ENCODE data around the gene NRM. TPM values are rescaled to one million over a fixed set of nuclear protein-coding genes. Genes with fewer than 3 reads are reported as not detected.

Gene NRM
- total RNA-seq, 8 experiments from 2014 or later: 6.8 to 28.3 (median 13.2) TPM

DNA sequence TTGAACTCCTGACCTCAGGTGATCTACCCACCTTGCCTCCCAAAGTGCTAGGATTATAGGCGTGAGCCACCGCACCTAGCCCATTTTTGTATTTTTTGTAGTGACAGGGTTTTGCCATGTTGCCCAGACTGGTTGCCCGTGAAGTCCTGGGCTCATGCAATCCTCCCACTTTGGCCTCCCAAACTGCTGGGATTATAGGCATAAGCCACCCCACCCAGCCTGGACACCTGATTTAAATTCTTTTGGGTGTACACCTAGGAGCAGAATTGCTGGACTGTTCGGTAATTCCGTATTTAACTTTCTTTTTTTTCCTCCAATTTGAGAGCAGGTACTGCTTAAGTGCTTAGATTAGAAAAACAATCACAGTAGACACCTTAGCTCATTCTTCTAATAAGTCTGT, 5.6 kb upstream of the NRM start:
- ATAC-seq (replicated peaks in 6 of 8): no peak
- H3K4me3 ChIP-seq: no peak overlapping the region
- H3K27ac ChIP-seq: no peak overlapping the region
- H3K4me1 ChIP-seq (replicated peaks in 1 of 2): peaks cover 3 to 4% of the 10 kb centered on the region in 2 donors
- 70 to 100% (median 93%) methylated on average over 2 to 5 of the region's 5 CpGs; no CpG with 5 or more reads in 1 of the 10 experiments for WGBS, 10 experiments
- in situ Hi-C loops (cut with MboI; ENCODE audit: low pct_unique_long_range_greater_than_20kb in 2 of 9, low sequenced_read_pairs in 9 of 9, unreplicated experiment in 9 of 9): no loop called here

- peak overlapping the region; percentile 53 to 96 (median 63) for H3K4me3 ChIP-seq
- no peak for ATAC-seq (replicated peaks in 6 of 8)
- in situ Hi-C loops (cut with MboI; ENCODE audit: low pct_unique_long_range_greater_than_20kb in 2 of 9, low sequenced_read_pairs in 9 of 9, unreplicated experiment in 9 of 9): no loop called here
- peaks cover 21 to 25% of the 10 kb centered on the region in 2 donors for H3K4me1 ChIP-seq (replicated peaks in 1 of 2)
- 6 to 65% (median 33%) methylated on average over 2 to 7 of the region's 8 CpGs; no CpG with 5 or more reads in 1 of the 10 experiments for WGBS, 10 experiments
- peak overlapping the region; percentile 0 to 87 for H3K27ac ChIP-seq
Observed at GRCh38 chr6:30691208-30691847, 544 bp upstream of the NRM start.

DNA sequence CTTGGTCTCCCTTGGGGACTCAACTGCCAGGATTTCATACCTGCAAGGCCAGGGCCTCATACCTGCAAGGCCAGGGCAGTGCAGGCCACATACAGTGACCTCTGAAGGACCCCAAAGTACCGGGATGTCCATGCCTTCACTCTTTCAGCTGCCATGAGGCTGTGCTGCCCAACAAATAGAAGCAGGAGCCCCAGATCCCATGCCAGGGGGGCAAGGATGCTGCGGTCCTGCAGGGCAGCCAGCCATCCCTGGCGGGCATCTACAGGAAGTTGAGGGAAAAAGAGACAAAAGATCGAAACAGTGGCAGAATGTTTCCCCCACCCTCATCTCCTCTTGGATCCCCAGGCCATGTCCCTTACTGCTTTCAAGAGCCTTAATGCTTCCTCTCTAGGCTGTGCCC, 799 bp downstream of the NRM start:
- peaks cover 34 to 37% of the 10 kb centered on the region in 2 donors for H3K4me1 ChIP-seq (replicated peaks in 1 of 2)
- peak overlapping the region in 1 of 2 donors; percentile 87 for H3K27ac ChIP-seq
- in situ Hi-C loops (cut with MboI; ENCODE audit: low pct_unique_long_range_greater_than_20kb in 2 of 9, low sequenced_read_pairs in 9 of 9, unreplicated experiment in 9 of 9): no loop called here
- H3K4me3 ChIP-seq: peak overlapping the region; percentile 53 to 96 (median 63)
- WGBS, 10 experiments: 0 to 67% (median 60%) methylated on average over 1 to 3 of the region's 4 CpGs; no CpG with 5 or more reads in 5 of the 10 experiments
- ATAC-seq (replicated peaks in 6 of 8): no peak

GRCh38 chr6:30689022-30689865, 1.5 kb downstream of the NRM start:
- WGBS, 10 experiments: 80 to 100% (median 91%) methylated on average over 1 to 7 of the region's 11 CpGs; no CpG with 5 or more reads in 2 of the 10 experiments
- Histone ChIP-seq H3K27ac (no peak overlapping the region), H3K4me1 (replicated peaks in 1 of 2) (peaks cover 41 to 45% of the 10 kb centered on the region in 2 donors), H3K4me3 (no peak overlapping the region)
- in situ Hi-C loops (cut with MboI; ENCODE audit: low pct_unique_long_range_greater_than_20kb in 2 of 9, low sequenced_read_pairs in 9 of 9, unreplicated experiment in 9 of 9): no loop called here
- no peak for ATAC-seq (replicated peaks in 6 of 8)

- H3K27ac ChIP-seq: no peak overlapping the region
- in situ Hi-C loops (cut with MboI; ENCODE audit: low pct_unique_long_range_greater_than_20kb in 2 of 9, low sequenced_read_pairs in 9 of 9, unreplicated experiment in 9 of 9): no loop called here
- peaks cover 47 to 48% of the 10 kb centered on the region in 2 donors for H3K4me1 ChIP-seq (replicated peaks in 1 of 2)
- H3K4me3 ChIP-seq: peak overlapping the region in 3 of 5 donors; percentile 72 to 95 (median 77)
- ATAC-seq (replicated peaks in 6 of 8): no peak
- 27 to 100% (median 100%) methylated on average over 1 to 3 of the region's 9 CpGs; no CpG with 5 or more reads in 5 of the 10 experiments for WGBS, 10 experiments
Observed at GRCh38 chr6:30688569-30688968, 2.2 kb downstream of the NRM start.

DNA sequence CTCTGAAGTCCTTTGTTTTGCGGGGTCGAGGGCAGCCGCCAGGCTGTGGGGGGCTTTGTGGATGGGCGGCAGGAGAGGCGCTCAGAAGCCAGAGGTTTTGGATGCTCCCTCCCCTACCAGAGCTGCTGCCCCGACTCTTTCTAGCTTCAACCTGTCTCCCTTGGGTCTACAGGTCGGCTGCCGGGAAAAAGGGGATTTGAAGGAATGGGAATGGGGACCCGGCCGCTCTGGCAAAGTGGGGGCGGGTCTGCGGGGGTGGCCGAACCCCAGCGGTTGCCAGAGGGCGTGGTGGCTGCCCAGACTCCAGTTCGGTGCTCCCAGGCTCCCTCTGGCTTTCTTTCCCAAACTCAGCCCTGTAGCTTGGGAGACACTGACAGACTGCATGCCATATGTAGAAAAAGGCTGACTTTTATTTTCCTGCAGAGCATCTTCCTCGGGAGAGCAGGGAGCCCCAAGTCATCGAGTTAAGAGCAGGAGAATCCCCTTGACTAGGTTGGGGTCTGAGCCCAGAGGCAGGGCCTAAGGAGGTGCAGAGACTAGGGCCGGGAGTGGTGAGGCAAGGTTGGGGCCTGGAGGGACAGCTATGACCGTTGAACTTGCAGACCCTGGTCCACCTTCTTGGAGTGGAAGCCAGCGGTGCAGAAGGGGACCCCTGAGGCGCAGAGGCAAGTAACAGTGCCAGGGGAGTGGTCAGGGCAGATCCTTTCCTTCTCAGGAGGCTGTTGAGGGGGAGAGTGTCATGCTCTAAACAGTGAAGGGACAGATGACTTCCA, 2.9 kb downstream of the NRM start:
- in situ Hi-C loops (cut with MboI; ENCODE audit: low pct_unique_long_range_greater_than_20kb in 2 of 9, low sequenced_read_pairs in 9 of 9, unreplicated experiment in 9 of 9): no loop called here
- H3K27ac ChIP-seq: peak overlapping the region; percentile 88 to 94
- WGBS, 10 experiments: 0 to 80% (median 36%) methylated on average over 1 to 4 of the region's 22 CpGs; no CpG with 5 or more reads in 4 of the 10 experiments
- ATAC-seq (replicated peaks in 6 of 8): peak in 6 of 8 experiments; percentile 1 to 5 (median 2)
- peak overlapping the region; percentile 72 to 95 (median 78) for H3K4me3 ChIP-seq
- peaks cover 52 to 55% of the 10 kb centered on the region in 2 donors for H3K4me1 ChIP-seq (replicated peaks in 1 of 2)

DNA sequence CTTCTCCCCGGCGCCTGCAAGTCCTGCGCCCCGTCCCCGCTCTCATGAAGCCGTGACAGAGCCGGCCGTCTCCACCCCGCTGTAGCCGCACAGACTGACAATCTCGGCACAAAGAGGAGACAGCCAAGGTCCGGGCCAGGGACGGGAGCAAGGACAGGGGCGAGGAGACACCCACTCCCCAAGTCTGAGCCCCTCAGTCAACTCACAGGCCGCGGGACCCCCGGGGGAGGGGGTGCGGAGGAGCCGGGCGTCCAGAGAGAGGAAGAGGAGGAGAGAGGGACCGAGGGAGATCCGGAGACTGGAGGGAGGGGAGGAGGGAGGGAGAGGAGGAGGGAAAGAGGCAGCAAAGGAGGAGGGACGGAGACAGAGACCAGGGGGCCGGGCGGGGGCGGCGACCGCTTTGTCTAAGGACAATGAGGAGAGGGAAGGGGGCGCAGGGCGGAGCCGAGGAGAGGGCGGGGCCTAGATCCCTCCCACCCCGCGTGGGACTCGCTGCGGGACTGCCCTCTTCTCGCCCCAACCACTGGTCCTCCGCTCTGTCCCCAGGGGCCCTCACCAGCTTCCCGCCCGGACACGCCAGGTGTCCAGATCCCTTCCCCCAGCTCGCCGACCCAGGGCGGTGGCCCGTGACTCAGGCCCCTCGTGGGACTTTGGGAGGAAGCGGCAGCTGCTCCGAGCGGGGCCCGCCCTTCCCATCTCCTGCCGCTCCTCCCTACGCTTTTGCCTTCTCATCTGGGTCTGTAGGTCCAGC, 3.7 kb downstream of the NRM start:
- peak overlapping the region; percentile 72 to 95 (median 78) for H3K4me3 ChIP-seq
- H3K27ac ChIP-seq: peak overlapping the region; percentile 88 to 94
- peak; percentile 52 to 77 (median 70) for ATAC-seq (replicated peaks in 6 of 8)
- H3K4me1 ChIP-seq (replicated peaks in 1 of 2): peaks cover 60 to 63% of the 10 kb centered on the region in 2 donors
- WGBS, 10 experiments: 0 to 20% methylated on average over 1 to 2 of the region's 52 CpGs; no CpG with 5 or more reads in 8 of the 10 experiments
- in situ Hi-C loops (cut with MboI; ENCODE audit: low pct_unique_long_range_greater_than_20kb in 2 of 9, low sequenced_read_pairs in 9 of 9, unreplicated experiment in 9 of 9): no loop called here

- H3K4me3 ChIP-seq: peak within 1 kb of the TSS; percentile 72 to 95 (median 78)
- in situ Hi-C loops (cut with MboI; ENCODE audit: low pct_unique_long_range_greater_than_20kb in 2 of 9, low sequenced_read_pairs in 9 of 9, unreplicated experiment in 9 of 9): no loop called here
- peaks cover 64 to 65% of the 10 kb centered on the region in 2 donors for H3K4me1 ChIP-seq (replicated peaks in 1 of 2)
- ATAC-seq (replicated peaks in 6 of 8): peak; percentile 3 to 23 (median 12)
- H3K27ac ChIP-seq: peak within 1 kb of the TSS; percentile 88 to 94
- WGBS, 10 experiments: 0 to 35% (median 0%) methylated on average over 1 to 8 of the region's 41 CpGs; no CpG with 5 or more reads in 4 of the 10 experiments
Observed at GRCh38 chr6:30686009-30686907, 4.5 kb downstream of the NRM start, which contains the start of gene PPP1R18. Gene PPP1R18, minus strand, starts transcription at chr6:30686645. Its CDS starts 627 bp downstream, at chr6:30686018.

DNA sequence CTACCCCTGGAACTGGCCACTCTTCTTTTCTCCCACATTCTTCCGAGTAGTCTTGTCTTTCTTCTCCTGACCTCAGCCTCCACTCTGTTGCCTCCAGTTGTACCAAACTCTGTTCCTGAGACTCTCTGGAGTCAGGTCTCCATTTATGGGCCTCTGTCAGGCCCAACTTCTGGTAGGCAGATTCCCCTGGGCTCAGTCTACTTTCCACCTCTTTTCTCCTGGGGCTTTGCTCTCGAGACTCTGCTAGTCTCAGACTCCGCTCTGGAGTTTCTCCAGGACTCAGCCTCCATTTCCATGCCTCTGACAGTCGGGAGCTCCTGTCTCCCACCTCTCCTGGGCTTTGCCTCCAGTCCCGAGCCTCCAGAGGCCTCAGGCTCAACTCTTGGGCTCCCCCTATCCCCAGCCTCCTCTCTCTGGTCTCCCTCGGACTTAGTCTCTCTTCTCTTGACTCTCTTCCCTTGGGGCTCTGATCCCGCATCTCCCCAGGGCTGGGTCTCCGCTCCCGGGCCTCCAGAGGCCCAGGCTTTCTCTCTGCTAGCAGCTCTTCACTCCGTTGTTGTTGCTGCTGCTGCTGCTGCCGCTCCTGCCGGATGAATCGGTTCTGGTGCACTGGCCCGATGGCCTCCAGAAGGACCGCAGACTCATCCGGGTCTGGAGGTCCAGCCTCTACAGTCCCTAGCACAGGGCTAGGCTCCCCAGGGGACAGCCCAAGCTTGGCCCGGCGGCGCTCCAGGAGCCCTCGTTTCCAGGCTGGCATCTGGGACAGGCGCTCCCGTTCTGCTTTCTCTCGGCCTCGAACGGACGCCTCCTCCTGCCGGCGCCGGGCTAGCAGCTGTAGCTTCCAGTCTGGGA, 5.4 kb downstream of the NRM start:
- in situ Hi-C loops (cut with MboI; ENCODE audit: low pct_unique_long_range_greater_than_20kb in 2 of 9, low sequenced_read_pairs in 9 of 9, unreplicated experiment in 9 of 9): no loop called here
- 8 to 80% (median 44%) methylated on average over 2 to 16 of the region's 29 CpGs; no CpG with 5 or more reads in 4 of the 10 experiments for WGBS, 10 experiments

DNA sequence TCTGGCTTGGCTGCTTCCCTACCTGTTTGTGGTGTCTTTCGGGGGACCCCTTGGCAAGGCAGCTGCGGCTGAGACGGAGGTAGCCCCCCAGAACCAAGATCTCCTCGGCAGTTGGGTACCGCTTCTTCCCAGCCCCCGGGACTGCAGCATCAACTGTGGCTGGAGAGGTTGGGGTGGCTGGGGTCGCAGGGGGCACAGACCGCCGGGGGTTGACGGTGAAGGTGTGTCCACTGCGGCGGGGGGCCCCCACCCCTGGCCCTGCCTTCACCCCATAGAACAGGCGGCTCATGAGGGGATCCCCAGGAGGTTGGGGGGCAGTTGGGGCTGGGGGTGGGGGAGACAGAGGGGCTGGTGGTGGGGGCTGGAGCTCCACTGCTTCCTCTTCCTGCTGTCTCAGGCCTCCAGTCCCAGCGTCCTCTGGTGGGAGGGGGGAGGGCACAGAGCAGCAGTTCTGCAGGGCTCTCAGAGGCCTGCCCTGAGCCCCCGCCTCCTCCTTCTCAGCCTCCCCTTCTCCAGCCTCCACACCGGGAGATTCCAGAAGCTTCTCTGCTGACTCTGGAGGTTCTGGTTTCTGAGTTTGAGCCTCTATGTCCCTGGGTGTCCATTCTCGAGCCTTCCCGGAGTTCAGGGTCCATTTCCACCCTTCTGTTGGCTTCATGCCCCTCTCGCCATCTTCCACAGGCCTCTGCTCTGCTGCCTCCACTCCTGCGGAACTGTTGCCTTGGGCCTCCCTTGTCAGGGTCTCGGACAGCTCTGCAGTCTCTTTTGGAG, 6.2 kb downstream of the NRM start:
- 0 to 100% (median 54%) methylated on average over 1 to 4 of the region's 21 CpGs; no CpG with 5 or more reads in 3 of the 10 experiments for WGBS, 10 experiments
- in situ Hi-C loops (cut with MboI; ENCODE audit: low pct_unique_long_range_greater_than_20kb in 2 of 9, low sequenced_read_pairs in 9 of 9, unreplicated experiment in 9 of 9): no loop called here
- no peak for ATAC-seq (replicated peaks in 6 of 8)
- H3K4me1 ChIP-seq (replicated peaks in 1 of 2): peaks cover 62 to 69% of the 10 kb centered on the region in 2 donors
- H3K27ac ChIP-seq: peak overlapping the region in 1 of 2 donors; percentile 49
- H3K4me3 ChIP-seq: peak overlapping the region; percentile 21 to 95 (median 77)

More for the DNA sequence above, 5.4 kb downstream of the NRM start:
- peak overlapping the region; percentile 72 to 95 (median 78) for H3K4me3 ChIP-seq
- ATAC-seq (replicated peaks in 6 of 8): no peak
- H3K27ac ChIP-seq: no peak overlapping the region
- peaks cover 65% of the 10 kb centered on the region in 2 donors for H3K4me1 ChIP-seq (replicated peaks in 1 of 2)

Measured in motor neuron (in vitro differentiated cells).